Cerebellar nuclear complex (tissue), 1 donor: ENCODE results near the gene MUSTN1.

Source experiments
- DNase-seq, 2 experiments: peaks; one replicate each; lab custom pipeline; 2025; lab: John Stamatoyannopoulos, UW

MUSTN1 gene

DNA sequence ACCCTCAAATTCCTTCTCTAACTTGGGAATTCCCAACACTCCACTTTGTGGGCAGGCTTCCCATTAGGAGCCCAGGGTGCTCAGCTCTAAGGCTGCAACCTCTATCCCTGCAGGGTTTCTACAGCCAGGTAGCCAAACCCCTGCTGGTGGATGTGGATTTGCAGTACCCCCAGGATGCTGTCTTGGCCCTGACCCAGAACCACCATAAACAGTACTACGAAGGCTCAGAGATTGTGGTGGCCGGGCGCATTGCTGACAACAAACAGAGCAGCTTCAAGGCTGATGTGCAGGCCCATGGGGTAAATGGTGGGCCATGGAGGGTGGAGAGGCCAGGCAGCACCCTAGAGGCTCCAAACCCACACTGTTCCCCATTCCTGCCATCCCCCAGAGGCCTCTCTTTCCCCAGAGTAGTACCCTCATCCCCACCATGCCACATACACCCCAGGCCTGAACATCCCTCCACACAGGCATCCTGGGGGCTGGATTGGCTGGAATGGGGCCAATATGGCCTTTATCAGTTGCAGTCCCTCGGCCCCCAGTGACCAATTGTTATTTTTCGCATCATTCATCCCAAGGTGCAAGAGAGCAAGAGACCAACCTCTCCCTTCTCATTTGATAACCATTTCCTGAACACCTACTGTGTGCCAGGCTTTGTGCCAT is 49.8 kb downstream of the MUSTN1 start:
- DNase-seq, result no peak

- DNase-seq, result no peak
These were observed 50.7 kb downstream of the MUSTN1 start for GRCh38 chr3:52784021-52784621.

DNA sequence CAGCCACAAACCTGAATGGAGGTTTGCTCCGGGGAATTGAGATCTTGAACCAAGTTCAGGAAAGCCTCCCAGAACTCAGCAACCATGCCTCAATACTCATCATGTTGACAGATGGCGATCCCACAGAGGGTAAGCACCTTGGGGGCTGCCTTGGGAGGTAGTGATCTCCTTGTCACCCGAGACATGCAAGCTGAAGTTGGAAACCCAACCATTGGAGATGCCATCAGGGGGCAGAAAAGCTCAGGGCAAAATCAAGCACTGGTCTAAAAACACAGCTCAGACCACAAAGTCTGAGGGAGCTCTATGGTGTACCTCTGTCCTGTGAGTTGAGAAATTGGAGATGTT is 51.6 kb downstream of the MUSTN1 start:
- DNase-seq, result no peak
